ENCODE measurements around the gene JPH2. TPM values are rescaled to one million over a fixed set of nuclear protein-coding genes. Genes with fewer than 3 reads are reported as not detected.

The JPH2 gene
- total RNA-seq, 1 experiment from 2014 or later, result 39.3 TPM

DNA sequence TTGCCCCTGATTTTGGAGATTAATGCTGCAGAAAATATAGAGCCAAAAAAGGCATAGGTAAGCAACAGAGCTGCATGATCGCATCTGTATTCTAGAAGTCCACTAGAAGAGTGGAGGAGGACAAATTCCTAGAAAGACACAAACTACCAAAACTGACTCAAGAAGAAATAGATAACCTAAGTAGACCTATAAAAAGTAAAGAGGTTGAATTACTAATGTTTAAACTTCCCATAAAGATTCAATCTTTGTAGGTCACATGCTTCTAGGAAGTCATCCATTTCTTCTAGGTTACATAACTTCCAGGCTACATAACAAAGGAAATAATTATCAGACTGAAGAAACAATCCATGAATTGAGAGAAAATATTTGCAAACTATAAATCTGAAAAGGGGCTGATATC, 84.4 kb downstream of the JPH2 start:
- DNase-seq (ENCODE audit: low read depth), result no peak

GRCh38 chr20:44099832-44100231, 87.2 kb downstream of the JPH2 start:
- no peak for DNase-seq (ENCODE audit: low read depth)

GRCh38 chr20:44098657-44099056, 88.3 kb downstream of the JPH2 start:
- no peak for DNase-seq (ENCODE audit: low read depth)

GRCh38 chr20:44098256-44098630, 88.7 kb downstream of the JPH2 start:
- DNase-seq (ENCODE audit: low read depth), result no peak

GRCh38 chr20:44097521-44098255, 89.3 kb downstream of the JPH2 start:
- peak; percentile 58 for DNase-seq (ENCODE audit: low read depth)

GRCh38 chr20:44095831-44096230, 91.2 kb downstream of the JPH2 start:
- DNase-seq (ENCODE audit: low read depth), result no peak

GRCh38 chr20:44093249-44093582, 93.8 kb downstream of the JPH2 start:
- no peak for DNase-seq (ENCODE audit: low read depth)

- peak; percentile 70 for DNase-seq (ENCODE audit: low read depth)
Measured at GRCh38 chr20:44092551-44093248, 94.3 kb downstream of the JPH2 start.

GRCh38 chr20:44091026-44091425, 96.0 kb downstream of the JPH2 start:
- no peak for DNase-seq (ENCODE audit: low read depth)

GRCh38 chr20:44089987-44090674, 96.9 kb downstream of the JPH2 start:
- DNase-seq (ENCODE audit: low read depth), result peak; percentile 60

GRCh38 chr20:44087857-44088120, 99.2 kb downstream of the JPH2 start:
- DNase-seq (ENCODE audit: low read depth), result no peak

GRCh38 chr20:44087051-44087856, 99.7 kb downstream of the JPH2 start:
- DNase-seq (ENCODE audit: low read depth), result no peak

DNA sequence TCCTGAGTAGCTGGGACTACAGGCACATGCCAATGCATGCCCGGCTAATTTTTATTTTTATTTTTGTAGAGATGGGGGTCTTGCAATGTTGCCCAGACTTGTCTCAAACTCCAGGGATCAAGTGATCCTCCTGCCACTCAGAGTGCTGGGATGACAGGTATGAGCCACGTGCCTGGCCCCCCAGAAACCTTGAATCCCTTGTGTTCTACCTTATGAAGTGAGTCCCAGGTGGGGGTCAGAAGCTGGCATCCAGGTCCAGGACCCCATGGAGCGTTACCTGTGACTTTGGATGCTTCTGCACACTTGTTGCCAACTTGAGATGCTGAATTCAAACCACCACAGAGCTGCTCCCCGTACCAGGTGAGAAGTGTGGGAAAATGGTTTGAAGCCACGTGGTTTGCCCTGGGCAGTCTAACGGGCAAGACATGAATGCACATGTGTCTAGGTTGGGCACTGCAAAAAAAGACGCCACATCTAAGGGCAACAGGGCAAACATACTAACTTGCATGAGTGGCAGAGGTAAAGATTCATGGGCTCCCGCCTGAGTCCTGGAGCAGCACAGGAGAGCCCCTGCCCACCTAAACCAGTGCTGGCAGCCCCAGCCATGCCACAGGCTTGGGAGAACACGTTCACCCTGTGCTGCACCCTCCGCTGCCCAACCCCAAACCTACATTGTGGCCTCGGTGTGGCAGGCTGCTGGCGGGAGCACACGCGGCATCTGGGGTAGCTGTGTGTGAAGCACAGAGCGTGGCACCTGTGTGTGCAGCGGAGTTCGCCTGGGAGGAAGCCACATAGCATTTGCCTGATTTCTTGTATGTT, 101.2 kb downstream of the JPH2 start:
- DNase-seq (ENCODE audit: low read depth), result no peak

DNA sequence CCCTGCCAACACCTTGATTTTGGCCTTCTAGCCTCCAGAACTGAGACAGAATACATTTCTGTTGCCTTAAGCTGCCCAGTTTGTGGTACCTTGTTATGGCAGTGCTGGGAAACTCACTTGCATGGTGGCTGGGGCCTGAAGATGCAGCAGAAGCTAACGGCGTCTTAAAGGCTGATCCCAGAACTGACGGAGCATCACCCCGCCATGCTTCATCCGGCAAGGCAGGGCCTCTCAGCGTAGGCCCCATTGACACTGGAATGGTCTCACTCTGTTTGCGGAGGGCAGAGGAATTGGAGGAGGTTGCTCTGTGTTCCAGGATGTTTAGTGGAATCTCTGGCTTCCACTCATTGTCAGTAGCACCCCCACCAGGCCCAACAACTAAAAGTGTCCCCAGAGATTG, 102.1 kb downstream of the JPH2 start:
- no peak for DNase-seq (ENCODE audit: low read depth)

DNA sequence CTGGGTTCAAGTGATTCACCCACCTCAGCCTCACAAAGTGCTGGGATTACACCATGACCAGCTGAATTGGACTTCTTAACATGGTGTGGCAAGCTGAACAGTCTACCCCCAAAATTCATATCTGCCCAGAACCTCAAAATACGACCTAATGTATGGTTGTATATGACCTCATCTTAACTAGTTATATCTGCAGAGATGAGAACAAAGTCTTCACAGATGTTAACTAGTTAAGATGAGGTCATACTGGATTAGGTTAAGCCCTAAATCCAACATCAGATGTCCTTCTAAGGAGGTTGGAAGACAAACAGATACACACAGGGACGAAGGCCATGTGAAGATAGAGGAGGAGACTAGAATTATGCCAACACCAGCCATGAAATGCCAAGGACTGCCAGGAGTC, 102.5 kb downstream of the JPH2 start:
- no peak for DNase-seq (ENCODE audit: low read depth)

- DNase-seq (ENCODE audit: low read depth), result peak; percentile 97
Measured at GRCh38 chr20:44083220-44083933, 103.6 kb downstream of the JPH2 start.

GRCh38 chr20:44081888-44082287, 105.1 kb downstream of the JPH2 start:
- DNase-seq (ENCODE audit: low read depth), result no peak

GRCh38 chr20:44081476-44081875, 105.5 kb downstream of the JPH2 start:
- DNase-seq (ENCODE audit: low read depth), result no peak

GRCh38 chr20:44080646-44081267, 106.2 kb downstream of the JPH2 start:
- peak; percentile 86 for DNase-seq (ENCODE audit: low read depth)

DNA sequence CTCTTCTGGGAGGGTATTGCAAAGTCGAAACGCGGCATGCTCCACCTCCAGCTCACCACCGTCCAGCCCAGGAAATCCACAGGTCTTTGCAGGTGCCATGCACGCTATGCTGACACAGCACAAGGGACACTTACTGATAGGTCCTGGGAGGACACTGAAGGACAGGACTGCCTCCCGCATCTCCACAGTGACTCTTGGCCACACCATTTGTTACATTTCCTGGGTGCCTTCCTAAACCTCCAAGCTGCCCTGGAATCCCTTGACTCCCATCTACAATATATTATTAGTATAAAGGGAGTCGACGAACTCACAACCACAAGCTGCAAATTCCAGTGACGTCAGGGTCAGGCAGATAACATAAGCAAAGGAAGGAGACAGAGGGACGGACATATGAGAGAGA, 106.9 kb downstream of the JPH2 start:
- no peak for DNase-seq (ENCODE audit: low read depth)

All from M059J (cell line).